WERI-Rb-1 (cell line): ENCODE data around the gene GRAMD4.

ENCODE experiments used
- DNase-seq: peaks from one replicate; pipeline ENCODE4 v3.0.0-alpha.2; 2020
- H3K27ac ChIP-seq: fragments of 250-450 bp; sonication (Bioruptor Pico); 2 replicates; pipeline ENCODE4 v1.5.1; 2020; ENCODE audit warnings: mild to moderate bottlenecking, moderate library complexity
- H3K27me3 ChIP-seq: fragments of 250-450 bp; sonication (Bioruptor Pico); 2 replicates; pipeline ENCODE4 v1.5.1; 2021; ENCODE audit warnings: mild to moderate bottlenecking, low read depth, moderate library complexity; ENCODE audit not compliant: insufficient read depth, severe bottlenecking
- H3K36me3 ChIP-seq: fragments of 250-450 bp; sonication (Bioruptor Pico); 2 replicates; pipeline ENCODE4 v1.5.1; 2020; ENCODE audit warnings: mild to moderate bottlenecking, moderate library complexity
- H3K4me3 ChIP-seq: 2 replicates; pipeline ENCODE4 v1.5.1; 2011; ENCODE audit warnings: low read depth, mild to moderate bottlenecking, control low read depth, low read length
- H3K9me3 ChIP-seq: fragments of 250-450 bp; sonication (Bioruptor Pico); 2 replicates; pipeline ENCODE4 v1.5.1; 2021; ENCODE audit warnings: mild to moderate bottlenecking, moderate library complexity; ENCODE audit not compliant: severe bottlenecking
- CTCF ChIP-seq: IDR thresholded peaks from 2 replicates; pipeline ENCODE4 v1.5.1; 2011; ENCODE audit warnings: low read depth, mild to moderate bottlenecking, control low read depth, inconsistent platforms, low read length

The GRAMD4 gene

GRCh38 chr22:46678003-46678657 lies 57.9 kb downstream of the GRAMD4 start:
- no peaks in the 10 kb centered on the region for H3K9me3 ChIP-seq
- H3K27ac ChIP-seq: no peak overlapping the region
- no peak for DNase-seq
- no peaks in the 10 kb centered on the region for H3K27me3 ChIP-seq
- no peak overlapping the region for H3K4me3 ChIP-seq
- no peak for TF ChIP-seq CTCF
- peaks cover 8% of the 10 kb centered on the region for H3K36me3 ChIP-seq

GRCh38 chr22:46678785-46679700 lies 58.9 kb downstream of the GRAMD4 start:
- no peak for TF ChIP-seq CTCF
- no peak for DNase-seq
- H3K4me3 ChIP-seq: no peak overlapping the region
- H3K9me3 ChIP-seq: no peaks in the 10 kb centered on the region
- H3K27ac ChIP-seq: no peak overlapping the region
- H3K27me3 ChIP-seq: no peaks in the 10 kb centered on the region
- H3K36me3 ChIP-seq: peaks cover 8% of the 10 kb centered on the region

- Histone ChIP-seq H3K9me3 (no peaks in the 10 kb centered on the region), H3K4me3 (no peak overlapping the region), H3K36me3 (peaks cover 8% of the 10 kb centered on the region), H3K27me3 (no peaks in the 10 kb centered on the region), H3K27ac (no peak overlapping the region)
- TF ChIP-seq CTCF: no peak
- no peak for DNase-seq
These were observed 59.6 kb downstream of the GRAMD4 start for GRCh38 chr22:46679706-46680269.

- Histone ChIP-seq H3K4me3 (no peak overlapping the region), H3K27ac (no peak overlapping the region), H3K27me3 (no peaks in the 10 kb centered on the region), H3K36me3 (peaks cover 15% of the 10 kb centered on the region), H3K9me3 (no peaks in the 10 kb centered on the region)
- peak; percentile 49 for TF ChIP-seq CTCF
- no peak for DNase-seq
These were observed 60.8 kb downstream of the GRAMD4 start for GRCh38 chr22:46681010-46681409.

- Histone ChIP-seq H3K36me3 (peaks cover 25% of the 10 kb centered on the region), H3K27ac (no peak overlapping the region), H3K9me3 (no peaks in the 10 kb centered on the region), H3K27me3 (no peaks in the 10 kb centered on the region), H3K4me3 (no peak overlapping the region)
- no peak for TF ChIP-seq CTCF
- no peak for DNase-seq
These were observed 62.0 kb downstream of the GRAMD4 start for GRCh38 chr22:46682011-46682731.
